Measurements from ENCODE around the gene RUVBL1.

RUVBL1 gene

DNA sequence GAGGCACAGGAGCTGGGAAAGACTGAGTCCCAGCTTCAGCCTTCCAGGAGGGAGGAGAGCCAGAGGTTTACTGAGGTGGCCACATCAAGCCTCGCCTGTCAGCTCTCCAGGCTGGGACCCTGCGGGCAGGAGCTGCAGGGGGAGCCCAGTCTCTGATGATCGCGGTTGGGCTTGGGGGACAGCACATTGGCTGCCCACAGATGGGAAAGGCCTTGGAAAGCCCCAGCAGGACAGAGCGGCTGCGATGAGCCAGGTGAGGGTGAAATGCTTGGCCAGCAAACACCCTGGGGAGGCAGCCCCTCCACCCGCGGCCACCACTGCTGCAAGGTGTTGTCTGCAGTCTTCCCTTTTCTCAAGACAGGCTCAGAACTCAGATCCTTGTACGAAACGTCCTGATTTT lies 40.2 kb downstream of the RUVBL1 start:
- DNase-seq (ENCODE audit: low read depth), result no peak

GRCh38 chr3:128082546-128082945 lies 41.1 kb downstream of the RUVBL1 start:
- DNase-seq (ENCODE audit: low read depth), result no peak

DNA sequence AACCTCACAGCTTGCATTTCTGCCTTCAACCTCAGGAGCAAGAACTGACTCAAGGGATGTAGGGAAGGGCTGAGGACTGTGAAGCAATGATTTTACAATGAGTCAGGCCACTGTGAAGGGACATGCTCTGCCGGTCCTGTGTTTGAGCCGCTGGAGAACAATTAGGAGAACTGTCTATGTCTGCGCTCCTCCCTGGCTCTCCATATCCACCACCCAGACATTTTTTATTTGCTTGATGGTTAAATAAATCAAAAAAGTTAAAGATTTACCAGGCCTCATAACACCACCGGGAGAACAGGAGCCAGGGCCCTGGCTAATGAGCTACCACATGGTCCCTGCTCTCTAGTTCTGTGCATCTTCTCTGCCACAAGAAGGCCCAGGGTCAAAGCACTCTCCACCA lies 41.8 kb downstream of the RUVBL1 start:
- DNase-seq (ENCODE audit: low read depth), result no peak

GRCh38 chr3:128081226-128081625 lies 42.4 kb downstream of the RUVBL1 start:
- DNase-seq (ENCODE audit: low read depth), result no peak

- DNase-seq (ENCODE audit: low read depth), result no peak
These were observed 43.1 kb downstream of the RUVBL1 start for GRCh38 chr3:128080323-128081080.

DNA sequence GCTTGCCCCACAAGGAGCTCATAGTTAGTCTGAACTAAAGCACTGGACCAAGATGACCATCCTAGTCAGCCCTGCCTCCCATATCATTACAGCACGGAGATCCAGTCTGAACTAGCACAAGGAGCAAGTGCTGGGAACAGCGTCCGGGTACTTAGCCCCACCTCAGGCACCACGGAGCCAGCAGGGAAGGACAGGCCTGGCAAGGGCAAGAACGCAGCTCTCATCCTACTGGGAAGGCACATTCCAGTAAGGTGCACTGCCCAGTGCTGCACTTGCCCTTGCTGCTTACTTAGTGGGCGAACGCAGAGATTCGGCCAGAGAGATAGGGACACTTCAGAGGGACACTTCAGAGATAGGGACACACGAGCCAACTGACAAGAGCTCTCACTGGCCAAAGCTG lies 43.8 kb downstream of the RUVBL1 start:
- DNase-seq (ENCODE audit: low read depth), result no peak

GRCh38 chr3:128078875-128079274 lies 44.7 kb downstream of the RUVBL1 start:
- DNase-seq (ENCODE audit: low read depth), result no peak

- DNase-seq (ENCODE audit: low read depth), result no peak
These were observed 45.3 kb downstream of the RUVBL1 start for GRCh38 chr3:128078322-128078721.

GRCh38 chr3:128077665-128078064 lies 45.9 kb downstream of the RUVBL1 start:
- no peak for DNase-seq (ENCODE audit: low read depth)

GRCh38 chr3:128077202-128077624 lies 46.4 kb downstream of the RUVBL1 start:
- DNase-seq (ENCODE audit: low read depth), result no peak

- DNase-seq (ENCODE audit: low read depth), result no peak
These were observed 47.0 kb downstream of the RUVBL1 start for GRCh38 chr3:128076483-128077201.

DNA sequence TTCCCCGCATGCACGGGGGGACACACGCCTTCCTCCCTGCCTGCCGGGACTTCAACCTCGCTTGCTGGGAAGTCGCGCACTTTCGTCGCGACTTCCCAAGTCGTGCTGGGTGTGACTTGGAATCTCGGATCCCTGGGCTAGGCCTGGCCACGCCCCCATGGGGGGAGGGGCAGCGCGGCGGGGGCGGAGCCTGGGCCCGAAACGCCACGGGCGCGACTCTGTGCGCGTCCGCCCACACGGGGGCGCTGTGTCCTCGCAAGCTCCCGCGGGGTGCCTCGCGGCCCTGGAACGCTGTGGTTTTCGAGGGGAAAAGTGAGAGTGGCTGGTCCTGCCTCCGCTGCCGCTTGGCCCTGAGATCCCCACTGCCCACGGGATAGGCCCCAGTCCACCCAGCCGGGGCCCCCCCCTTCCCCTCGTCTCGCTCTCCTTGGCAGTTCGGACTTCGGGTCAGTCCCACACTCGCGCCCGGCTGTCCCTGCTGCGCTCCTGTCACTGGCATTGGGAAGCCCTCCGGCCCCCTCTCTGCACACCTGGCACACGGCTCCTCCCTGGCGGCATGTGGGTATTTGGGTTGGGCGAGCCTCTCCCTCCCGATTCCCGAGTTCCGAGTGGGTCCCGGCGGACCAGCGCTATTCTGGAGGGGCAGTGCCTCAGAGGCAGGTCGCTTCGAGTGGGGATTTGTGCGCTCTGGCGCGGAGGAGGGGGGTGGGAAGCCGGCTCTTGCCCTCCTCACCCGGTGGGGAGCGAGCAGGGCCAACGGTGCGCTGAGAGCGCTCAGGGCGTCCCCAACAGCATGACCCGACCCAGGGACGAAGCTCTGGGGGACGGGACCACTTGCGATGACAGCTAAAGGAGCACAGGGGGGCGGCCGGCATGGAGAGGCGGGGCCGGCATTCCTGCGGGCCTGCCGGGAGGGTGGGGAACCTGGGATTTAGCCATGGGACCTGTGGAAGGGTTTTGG lies 47.8 kb downstream of the RUVBL1 start:
- DNase-seq (ENCODE audit: low read depth), result peak; percentile 88

DNA sequence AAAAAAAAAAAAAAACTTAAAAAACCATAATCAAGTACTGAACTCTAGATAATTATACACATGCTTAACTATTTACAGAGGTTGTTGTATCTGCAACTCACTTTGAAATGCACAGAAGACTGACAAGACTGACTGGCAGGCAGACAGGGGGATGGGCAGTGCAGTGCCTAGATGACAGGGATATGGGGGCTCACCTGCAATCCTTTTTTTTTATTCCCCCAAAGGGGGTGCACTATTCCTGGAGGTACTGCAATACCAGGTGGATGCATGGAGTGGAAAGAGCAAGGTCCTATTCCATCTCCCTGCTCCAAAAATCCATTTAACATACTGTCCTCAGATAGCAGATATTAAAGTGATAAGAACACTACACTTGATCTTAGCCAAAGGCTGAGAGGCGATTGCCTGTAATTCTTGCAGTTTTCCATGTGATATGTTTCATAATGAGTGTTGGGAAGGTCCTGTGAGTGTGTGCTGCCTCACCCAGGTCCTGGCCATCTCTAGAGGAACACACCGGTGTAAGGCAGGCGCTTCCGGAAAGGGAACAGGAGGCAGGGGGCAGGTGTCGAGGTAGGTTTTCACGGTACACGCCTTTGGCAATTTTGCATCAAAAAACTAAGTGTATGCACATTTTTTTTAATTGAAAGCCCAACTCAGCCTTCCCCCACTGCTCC lies 48.6 kb downstream of the RUVBL1 start:
- DNase-seq (ENCODE audit: low read depth), result no peak

GRCh38 chr3:128073807-128074206 lies 49.8 kb downstream of the RUVBL1 start:
- no peak for DNase-seq (ENCODE audit: low read depth)

DNA sequence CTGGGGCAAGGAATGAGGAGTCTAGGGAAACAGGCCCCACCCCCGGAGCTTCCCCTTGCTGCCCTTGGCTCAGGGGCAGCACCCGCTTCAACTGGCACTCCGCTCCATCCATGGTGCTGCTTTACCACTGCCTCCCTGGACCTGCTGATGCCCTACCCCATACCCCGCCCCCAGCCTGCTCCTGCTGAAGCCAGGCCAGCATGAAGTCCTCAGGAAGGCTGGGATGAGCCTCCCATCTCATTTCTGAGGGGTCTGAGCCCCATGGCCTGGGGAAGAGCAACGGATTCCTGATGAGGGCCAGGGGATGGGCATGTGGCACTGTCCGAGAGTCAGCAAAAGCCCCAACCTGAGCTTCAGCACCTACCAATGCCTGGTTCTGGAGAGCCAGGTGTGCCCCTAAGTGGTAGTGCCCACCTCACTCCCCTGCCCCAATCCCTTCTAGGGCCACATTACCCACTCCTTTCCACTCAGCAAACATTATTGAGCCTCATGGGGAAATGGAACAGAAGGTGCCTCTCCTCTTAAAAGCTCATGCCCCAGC lies 50.4 kb downstream of the RUVBL1 start:
- DNase-seq (ENCODE audit: low read depth), result no peak

DNA sequence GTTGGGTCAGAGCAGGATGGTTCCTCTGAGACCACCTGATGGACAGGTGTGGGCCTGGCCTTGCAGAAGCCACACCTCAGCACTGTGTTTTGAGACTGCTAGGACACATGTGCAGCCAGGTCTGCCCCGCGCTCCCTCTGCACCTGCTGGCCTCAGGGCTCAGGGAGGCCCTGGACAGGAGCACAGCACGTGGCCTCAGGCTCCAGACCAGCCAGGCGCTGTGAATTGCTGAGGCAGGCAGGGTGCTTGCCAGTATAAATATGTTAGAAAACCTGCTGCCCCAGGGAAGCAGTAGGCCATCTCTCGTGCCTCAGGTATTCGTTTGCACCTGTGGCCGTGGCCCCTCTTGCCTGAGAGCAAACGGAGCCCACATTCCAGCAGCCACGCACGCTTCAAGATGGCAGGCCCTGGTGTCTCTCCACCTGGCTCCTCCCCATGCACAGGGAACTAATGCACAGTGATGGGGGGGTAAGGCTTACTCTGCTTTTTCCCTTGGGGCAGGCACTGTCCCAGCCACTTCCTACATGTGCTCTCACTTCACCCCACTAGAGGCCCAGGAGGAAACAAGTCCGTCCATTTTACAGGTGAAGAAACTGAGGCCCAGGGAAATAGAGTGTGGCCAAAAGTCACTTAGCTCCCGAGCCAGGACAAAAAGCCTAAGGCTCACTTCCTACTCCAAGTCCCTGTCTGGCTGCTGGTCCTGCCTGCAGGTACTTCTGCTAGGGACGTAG lies 51.0 kb downstream of the RUVBL1 start:
- no peak for DNase-seq (ENCODE audit: low read depth)

GRCh38 chr3:128071771-128072453 lies 51.7 kb downstream of the RUVBL1 start:
- no peak for DNase-seq (ENCODE audit: low read depth)

DNA sequence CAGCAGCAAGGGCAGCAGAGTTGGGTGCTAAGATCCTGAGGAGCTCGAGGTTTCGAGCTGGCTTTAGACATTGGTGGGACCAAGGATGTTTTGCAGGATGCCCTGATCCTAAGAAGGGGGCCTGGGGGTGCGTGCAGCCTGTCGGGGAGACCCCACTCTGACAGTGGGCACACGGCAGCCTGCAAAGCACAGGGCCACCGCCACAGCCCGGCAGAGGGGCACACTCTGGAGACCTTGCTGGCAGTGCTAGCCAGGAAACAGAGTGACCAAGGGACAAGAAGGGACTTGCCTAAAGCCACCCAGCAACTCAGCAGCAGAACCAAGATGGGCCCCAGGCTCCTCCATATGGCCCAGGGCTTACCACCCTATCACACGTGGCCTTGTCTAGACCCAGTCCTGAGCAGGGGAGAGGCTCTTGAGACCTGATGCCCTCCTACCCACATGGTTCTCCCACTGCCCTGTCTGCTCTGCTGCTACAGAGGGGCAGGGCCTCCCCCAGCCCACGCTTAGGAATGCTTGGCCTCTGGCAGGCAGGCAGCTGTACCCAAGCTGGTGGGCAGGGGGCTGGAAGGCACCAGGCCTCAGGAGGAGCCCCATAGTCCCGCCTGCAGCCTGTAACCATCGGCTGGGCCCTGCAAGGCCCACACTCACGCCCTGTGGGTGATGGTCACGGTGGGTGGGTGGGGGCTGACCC lies 52.6 kb downstream of the RUVBL1 start:
- no peak for DNase-seq (ENCODE audit: low read depth)

DNA sequence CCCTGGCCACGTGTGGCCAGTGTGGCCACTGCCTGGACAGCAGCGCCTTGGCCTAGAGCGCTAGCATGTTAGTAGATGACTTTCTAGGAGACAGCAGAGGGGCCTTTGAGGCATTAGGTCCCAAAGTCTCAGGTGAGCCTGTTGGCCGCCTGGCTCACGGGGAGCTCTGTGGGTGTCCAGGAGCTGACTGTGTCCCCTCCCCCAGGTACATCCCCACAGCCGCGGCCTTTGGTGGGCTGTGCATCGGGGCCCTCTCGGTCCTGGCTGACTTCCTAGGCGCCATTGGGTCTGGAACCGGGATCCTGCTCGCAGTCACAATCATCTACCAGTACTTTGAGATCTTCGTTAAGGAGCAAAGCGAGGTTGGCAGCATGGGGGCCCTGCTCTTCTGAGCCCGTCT lies 54.3 kb downstream of the RUVBL1 start:
- no peak for DNase-seq (ENCODE audit: low read depth)

GRCh38 chr3:128068156-128068620 lies 55.4 kb downstream of the RUVBL1 start:
- DNase-seq (ENCODE audit: low read depth), result no peak

Measured in activated T-cell treated with anti-CD3 and anti-CD28 coated beads for 1 hour (primary cell).